Keratinocyte (primary cell): ENCODE data around the gene SGCG. TPM values are rescaled to one million over a fixed set of nuclear protein-coding genes. Genes with fewer than 3 reads are reported as not detected.

Experiments used
- DNase-seq: peaks from one replicate; pipeline ENCODE4 v3.0.0-alpha.2; 2011; ENCODE audit warnings: low read depth, missing footprints, low spot score
- FAIRE-seq: peaks from 2 replicates; lab custom pipeline; 2011; peaks lifted over from hg19 to GRCh38; lab: Jason Lieb, UNC
- H2AFZ ChIP-seq: 2 replicates; pipeline ENCODE4 v1.6.0; 2012; ENCODE audit warnings: low read length, control low read depth, inconsistent platforms; ENCODE audit not compliant: control insufficient read depth
- H3K27ac ChIP-seq: 2 replicates; pipeline ENCODE4 v1.5.1; 2011; ENCODE audit warnings: low read length; ENCODE audit not compliant: control insufficient read depth, insufficient read depth
- H3K27me3 ChIP-seq: 3 replicates; pipeline ENCODE4 v1.6.0; 2011; ENCODE audit warnings: low read length; ENCODE audit not compliant: control insufficient read depth, insufficient read depth; ENCODE audit errors: extremely low read depth
- H3K36me3 ChIP-seq, 2 experiments: 2 replicates in 1 of 2; 3 replicates in 1 of 2; pipeline ENCODE4 v1.5.1; 2011; ENCODE audit warnings: low read length in 2 of 2, mild to moderate bottlenecking in 1 of 2; ENCODE audit not compliant: control insufficient read depth in 2 of 2, insufficient read depth in 2 of 2; ENCODE audit errors: extremely low read depth in 1 of 2
- H3K4me1 ChIP-seq: 3 replicates; pipeline ENCODE4 v1.5.1; 2011; ENCODE audit warnings: low read length; ENCODE audit not compliant: control insufficient read depth, insufficient read depth; ENCODE audit errors: extremely low read depth
- H3K4me2 ChIP-seq: 3 replicates; pipeline ENCODE4 v1.6.0; 2011; ENCODE audit warnings: low read depth, low read length; ENCODE audit not compliant: control insufficient read depth, insufficient read depth; ENCODE audit errors: extremely low read depth
- H3K4me3 ChIP-seq, 3 experiments: fragments of 200-600 bp in 1 of 3; sonication (generic) in 1 of 3; 2 replicates in 2 of 3; 3 replicates in 1 of 3; pipeline ENCODE4 v1.5.1; 2011 to 2016; ENCODE audit warnings: low read length in 3 of 3, mild to moderate bottlenecking in 3 of 3, control low read depth in 2 of 3, inconsistent platforms in 1 of 3, low read depth in 1 of 3, mixed read lengths in 1 of 3, mixed run types in 1 of 3, moderate library complexity in 1 of 3; ENCODE audit not compliant: control insufficient read depth in 2 of 3, insufficient read depth in 2 of 3; ENCODE audit errors: extremely low read depth in 1 of 3
- H3K79me2 ChIP-seq: 2 replicates; pipeline ENCODE4 v1.6.0; 2012; ENCODE audit warnings: low read length; ENCODE audit not compliant: control insufficient read depth, insufficient read depth
- H3K9ac ChIP-seq: 3 replicates; pipeline ENCODE4 v1.6.0; 2011; ENCODE audit warnings: low read length; ENCODE audit not compliant: control insufficient read depth, insufficient read depth; ENCODE audit errors: extremely low read depth
- H3K9me1 ChIP-seq: 3 replicates; pipeline ENCODE4 v1.6.0; 2011; ENCODE audit warnings: low read length; ENCODE audit not compliant: control insufficient read depth, insufficient read depth; ENCODE audit errors: extremely low read depth
- H3K9me3 ChIP-seq: 2 replicates; pipeline ENCODE4 v1.5.1; 2012; ENCODE audit warnings: low read depth, low read length; ENCODE audit not compliant: control insufficient read depth
- H4K20me1 ChIP-seq: 3 replicates; pipeline ENCODE4 v1.6.0; 2011; ENCODE audit warnings: low read length; ENCODE audit not compliant: control insufficient read depth, insufficient read depth; ENCODE audit errors: extremely low read depth
- CTCF ChIP-seq, 3 experiments: IDR thresholded peaks in 1 of 3; conservative IDR thresholded peaks in 1 of 3; optimal IDR thresholded peaks in 1 of 3; 2 replicates in 2 of 3; 3 replicates in 1 of 3; pipeline versions ENCODE3 to v1.5.1; 2011; ENCODE audit warnings: low read length in 3 of 3, mild to moderate bottlenecking in 3 of 3, moderate library complexity in 2 of 3, control low read depth in 1 of 3, inconsistent platforms in 1 of 3; ENCODE audit not compliant: insufficient read depth in 2 of 3; ENCODE audit errors: extremely low read depth in 1 of 3
- EZH2 ChIP-seq: IDR thresholded peaks from one replicate; pipeline ENCODE4 v1.6.1; 2012; ENCODE audit warnings: inconsistent platforms, mild to moderate bottlenecking, low read length, moderate library complexity
- dilution Hi-C: fragments of 300-500 bp; cut with MboI; formaldehyde crosslinking; loops from one replicate; pipeline ENCODE4 v1.7.0; 2020; ENCODE audit warnings: low sequenced_read_pairs; ENCODE audit not compliant: extremely low pct_ligation_motif_present
- polyA plus RNA-seq, 5 experiments: library from polyadenylated mRNA; depleted of rRNA in 3 of 5; stranded (reverse) in 3 of 5; stranded (forward) in 1 of 5; unstranded in 1 of 5; fragments of >200 nt; gene quantifications; 1 replicate in 1 of 5; 2 replicates in 3 of 5; 3 replicates in 1 of 5; pipeline versions ENCODE4 v1.2.1 to v1.2.3, GENCODE V29; 2011 to 2012; ENCODE audit warnings: missing spikeins in 2 of 5, low read depth in 1 of 5, low replicate concordance in 1 of 5

Gene SGCG
- polyA plus RNA-seq, 1 donor (not counting 4 experiments of a cell fraction or from before 2014, with no cell fraction given), result not detected

GRCh38 chr13:23356368-23356767, 175.6 kb downstream of the SGCG start:
- no peak for DNase-seq
- no peak for FAIRE-seq

GRCh38 chr13:23357349-23357748, 176.6 kb downstream of the SGCG start:
- DNase-seq (no peak), FAIRE-seq (no peak)
- H3K4me2 ChIP-seq, result no peak overlapping the region
- no peaks in the 10 kb centered on the region for H3K9me3 ChIP-seq
- H3K27ac ChIP-seq, result no peak overlapping the region
- H3K4me3 ChIP-seq, result no peak overlapping the region
- no peaks in the 10 kb centered on the region for H3K79me2 ChIP-seq
- H2AFZ ChIP-seq, result no peak overlapping the region
- no peaks in the 10 kb centered on the region for H3K27me3 ChIP-seq
- H3K4me1 ChIP-seq, result peaks cover 2% of the 10 kb centered on the region
- no peaks in the 10 kb centered on the region for H3K9me1 ChIP-seq
- TF ChIP-seq CTCF (optimal IDR thresholded peaks at IDR 0.05 in 1 of 3, IDR thresholded peaks at IDR 0.05 in 1 of 3, conservative IDR thresholded peaks at IDR 0.05 in 1 of 3; ENCODE audit: extremely low read depth in 1 of 3, insufficient read depth in 2 of 3, low read length in 3 of 3), result no peak
- TF ChIP-seq EZH2, result no peak
- dilution Hi-C loops, result no loop called here
- no peaks in the 10 kb centered on the region for H4K20me1 ChIP-seq
- H3K9ac ChIP-seq, result no peak overlapping the region
- peaks cover 13 to 28% of the 10 kb centered on the region in 2 experiments for H3K36me3 ChIP-seq

More at GRCh38 chr13:23356368-23356767, 175.6 kb downstream of the SGCG start:
- Histone ChIP-seq H3K27ac (no peak overlapping the region), H3K4me2 (no peak overlapping the region), H3K9me3 (no peaks in the 10 kb centered on the region), H2AFZ (no peak overlapping the region), H4K20me1 (no peaks in the 10 kb centered on the region), H3K9ac (no peak overlapping the region), H3K4me3 (no peak overlapping the region), H3K79me2 (peaks cover 2% of the 10 kb centered on the region), H3K36me3 (peaks cover 13 to 32% of the 10 kb centered on the region in 2 experiments), H3K4me1 (peaks cover 2% of the 10 kb centered on the region), H3K9me1 (no peaks in the 10 kb centered on the region), H3K27me3 (no peaks in the 10 kb centered on the region)
- no peak for TF ChIP-seq EZH2
- no peak for TF ChIP-seq CTCF (optimal IDR thresholded peaks at IDR 0.05 in 1 of 3, IDR thresholded peaks at IDR 0.05 in 1 of 3, conservative IDR thresholded peaks at IDR 0.05 in 1 of 3; ENCODE audit: extremely low read depth in 1 of 3, insufficient read depth in 2 of 3, low read length in 3 of 3)
- dilution Hi-C loops, result no loop called here
